Fibroblast of lung (primary cell): Measurements from ENCODE around the gene SH3TC2.

ENCODE experiments used
- CTCF ChIP-seq, 2 donors: IDR thresholded peaks in 1 of 2; conservative IDR thresholded peaks in 1 of 2; 1 replicate in 1 of 2; 2 replicates in 1 of 2; pipeline ENCODE4 v1.5.1; 2011 to 2012; ENCODE audit warnings: low read length in 2 of 2, control low read depth in 1 of 2, inconsistent platforms in 1 of 2, low read depth in 1 of 2, mild to moderate bottlenecking in 1 of 2
- EZH2 ChIP-seq: IDR thresholded peaks from 2 replicates; pipeline ENCODE4 v1.5.1; 2012; ENCODE audit warnings: low read length, control low read depth, mild to moderate bottlenecking; ENCODE audit errors: missing control alignments

- no peak for TF ChIP-seq CTCF (conservative IDR thresholded peaks at IDR 0.05 in 1 of 2, IDR thresholded peaks at IDR 0.05 in 1 of 2; ENCODE audit: low read depth in 1 of 2, low read length in 2 of 2)
- no peak for TF ChIP-seq EZH2
Measured at GRCh38 chr5:149053072-149053695, 9.7 kb downstream of the SH3TC2 start.
